ENCODE measurements around the gene ZNF205.

ZNF205 gene

GRCh38 chr16:3084969-3085670 lies 27.3 kb upstream of the ZNF205 start:
- no peak for DNase-seq (ENCODE audit: low spot score)

- no peak for DNase-seq (ENCODE audit: low spot score)
Measured at GRCh38 chr16:3085868-3086595, 26.4 kb upstream of the ZNF205 start.

GRCh38 chr16:3086596-3087242 lies 25.7 kb upstream of the ZNF205 start:
- no peak for DNase-seq (ENCODE audit: low spot score)

DNA sequence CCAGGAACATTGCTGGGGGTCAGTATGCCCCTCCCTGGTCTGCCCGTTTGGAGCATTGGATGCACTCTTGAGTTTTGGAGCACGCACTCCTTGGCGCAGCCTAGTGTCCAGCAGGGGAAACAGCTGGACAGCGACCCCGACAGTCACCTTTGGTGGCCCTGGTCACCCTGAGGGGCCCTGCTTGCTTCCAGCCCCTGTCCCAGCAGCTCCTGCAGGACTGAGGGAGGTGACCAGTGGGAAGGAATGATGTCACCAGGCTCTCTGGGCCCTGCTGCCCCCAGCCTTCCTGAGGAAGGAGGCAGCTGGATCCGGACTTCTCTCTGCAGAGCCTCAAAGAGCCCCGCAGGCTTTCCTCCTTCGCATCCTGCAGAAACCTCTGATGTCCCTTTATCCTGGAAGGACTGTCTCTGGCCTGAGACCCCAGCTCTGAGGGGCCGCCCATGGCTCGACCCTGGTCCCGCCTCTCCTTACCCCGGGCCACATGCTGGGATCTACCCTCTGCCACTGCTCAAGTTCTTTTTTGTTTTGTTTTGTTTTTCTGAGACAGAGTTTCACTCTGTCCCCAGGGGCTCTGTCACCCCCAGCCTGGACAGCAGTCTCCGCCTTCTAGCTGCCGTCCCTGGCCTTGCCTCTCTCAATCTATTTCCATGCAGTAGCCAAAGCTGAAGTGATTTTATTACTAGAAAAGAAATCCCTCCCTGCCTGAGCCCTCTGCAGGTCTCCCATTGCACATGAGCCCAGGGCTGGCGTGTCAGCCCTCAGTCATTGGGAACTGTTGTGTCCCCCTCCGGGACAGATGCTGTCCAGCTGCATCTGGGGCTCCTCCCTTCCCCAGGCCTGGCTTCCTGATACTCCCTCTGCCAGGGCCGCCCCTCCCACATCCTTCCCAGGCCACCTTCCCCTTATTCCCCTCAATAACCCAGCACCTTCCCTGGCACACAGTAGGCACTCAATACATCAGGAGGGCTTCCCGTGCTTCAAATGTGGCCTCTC lies 24.8 kb upstream of the ZNF205 start:
- no peak for DNase-seq (ENCODE audit: low spot score)

DNA sequence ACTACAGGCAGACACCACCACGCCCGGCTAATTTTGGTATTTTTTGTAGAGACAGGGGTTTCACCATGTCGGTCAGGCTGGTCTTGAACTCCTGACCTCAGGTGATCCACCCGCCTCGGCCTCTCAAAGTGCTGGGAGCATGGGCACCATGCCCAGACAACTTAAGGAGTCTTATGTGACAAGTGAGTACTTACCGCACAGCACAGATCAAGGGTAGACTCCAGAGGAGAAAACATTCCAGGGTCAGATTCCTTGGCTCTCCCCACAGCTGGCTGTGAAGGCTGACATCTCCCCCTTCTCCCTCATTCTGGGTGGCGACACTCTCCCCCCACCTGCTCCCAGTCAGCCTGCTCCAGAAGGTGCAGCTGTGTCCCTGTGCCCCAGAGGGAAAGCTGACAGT lies 23.9 kb upstream of the ZNF205 start:
- DNase-seq (ENCODE audit: low spot score), result no peak

GRCh38 chr16:3088925-3089716 lies 23.3 kb upstream of the ZNF205 start:
- no peak for DNase-seq (ENCODE audit: low spot score)

GRCh38 chr16:3089717-3090592 lies 22.4 kb upstream of the ZNF205 start:
- no peak for DNase-seq (ENCODE audit: low spot score)

DNA sequence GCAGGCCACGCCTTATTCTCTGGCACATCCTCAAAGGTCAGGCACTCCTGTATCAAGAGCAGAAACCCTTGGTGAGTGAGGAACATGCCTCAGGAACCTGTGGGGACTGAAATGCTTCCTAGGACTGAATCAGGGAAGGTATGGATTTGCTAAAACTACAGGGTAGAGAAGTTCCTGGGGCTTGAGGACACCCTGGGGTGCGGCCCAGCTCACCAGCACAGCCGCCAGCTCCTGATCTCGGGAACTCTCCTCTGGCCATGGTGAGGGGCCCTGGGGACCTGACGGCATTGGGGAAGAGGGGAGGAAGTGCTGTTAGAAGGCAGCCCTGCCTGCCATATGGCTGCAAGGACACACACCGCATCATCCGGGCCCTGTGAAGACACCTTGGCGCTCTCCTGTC lies 20.8 kb upstream of the ZNF205 start:
- DNase-seq (ENCODE audit: low spot score), result no peak

DNA sequence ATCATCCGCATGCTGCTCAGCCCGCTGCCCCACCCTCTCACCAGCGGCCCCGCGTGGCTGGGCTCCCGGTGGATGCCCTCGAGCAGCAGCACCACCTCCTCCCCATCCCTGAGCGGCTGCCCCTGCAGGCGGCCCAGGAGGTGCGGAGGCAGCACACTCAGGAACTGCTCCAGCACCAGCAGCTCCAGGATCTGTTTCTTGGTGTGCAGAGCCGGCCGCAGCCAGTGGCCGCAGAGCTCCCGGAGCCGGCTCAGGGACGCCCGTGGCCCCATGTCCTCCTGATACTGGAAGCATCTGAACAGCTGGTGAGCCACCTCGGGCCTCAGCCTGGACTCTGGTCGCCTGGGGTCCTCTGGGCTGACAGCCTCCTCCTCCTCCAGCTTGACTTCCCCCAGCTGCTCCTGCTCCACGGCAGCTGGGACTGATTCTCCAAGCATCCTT lies 19.9 kb upstream of the ZNF205 start:
- no peak for DNase-seq (ENCODE audit: low spot score)

DNA sequence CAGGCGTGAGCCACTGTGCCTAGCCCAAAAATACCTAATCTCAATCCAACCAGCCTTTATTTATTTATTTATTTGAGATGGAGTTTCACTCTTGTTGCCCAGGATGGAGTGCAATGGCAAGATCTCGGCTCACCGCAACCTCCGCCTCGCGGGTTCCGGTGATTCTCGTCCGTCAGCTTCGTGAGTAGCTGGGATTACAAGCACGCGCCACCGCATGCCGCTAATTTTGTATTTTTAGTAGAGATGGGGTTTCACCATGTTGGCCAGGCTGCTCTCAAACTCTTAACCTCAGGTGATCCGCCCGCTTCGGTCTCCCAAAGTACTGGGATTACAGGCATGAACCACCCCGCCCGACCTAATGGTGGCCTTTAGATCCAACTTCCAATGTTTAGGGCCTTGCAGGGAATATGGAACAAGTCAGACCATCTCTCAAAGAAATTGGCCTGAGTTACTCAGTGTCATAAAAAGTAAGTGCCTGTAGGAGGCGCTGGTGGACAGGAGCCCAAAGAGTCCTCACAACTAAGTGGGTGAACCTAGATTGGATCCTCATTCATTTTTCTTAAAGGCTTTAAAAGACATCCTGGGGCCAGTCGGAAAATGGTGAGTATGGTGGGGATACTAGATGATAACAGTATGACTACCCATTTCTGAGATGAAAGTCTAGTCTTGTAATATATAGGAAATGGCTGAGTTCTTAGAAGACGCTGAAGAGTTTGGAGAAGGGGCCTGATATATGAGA lies 17.9 kb upstream of the ZNF205 start:
- DNase-seq (ENCODE audit: low spot score), result peak; percentile 41

- no peak for DNase-seq (ENCODE audit: low spot score)
Measured at GRCh38 chr16:3095869-3096268, 16.5 kb upstream of the ZNF205 start.

- no peak for DNase-seq (ENCODE audit: low spot score)
Measured at GRCh38 chr16:3096362-3096761, 16.0 kb upstream of the ZNF205 start.

- no peak for DNase-seq (ENCODE audit: low spot score)
Measured at GRCh38 chr16:3097266-3097665, 15.1 kb upstream of the ZNF205 start.

DNA sequence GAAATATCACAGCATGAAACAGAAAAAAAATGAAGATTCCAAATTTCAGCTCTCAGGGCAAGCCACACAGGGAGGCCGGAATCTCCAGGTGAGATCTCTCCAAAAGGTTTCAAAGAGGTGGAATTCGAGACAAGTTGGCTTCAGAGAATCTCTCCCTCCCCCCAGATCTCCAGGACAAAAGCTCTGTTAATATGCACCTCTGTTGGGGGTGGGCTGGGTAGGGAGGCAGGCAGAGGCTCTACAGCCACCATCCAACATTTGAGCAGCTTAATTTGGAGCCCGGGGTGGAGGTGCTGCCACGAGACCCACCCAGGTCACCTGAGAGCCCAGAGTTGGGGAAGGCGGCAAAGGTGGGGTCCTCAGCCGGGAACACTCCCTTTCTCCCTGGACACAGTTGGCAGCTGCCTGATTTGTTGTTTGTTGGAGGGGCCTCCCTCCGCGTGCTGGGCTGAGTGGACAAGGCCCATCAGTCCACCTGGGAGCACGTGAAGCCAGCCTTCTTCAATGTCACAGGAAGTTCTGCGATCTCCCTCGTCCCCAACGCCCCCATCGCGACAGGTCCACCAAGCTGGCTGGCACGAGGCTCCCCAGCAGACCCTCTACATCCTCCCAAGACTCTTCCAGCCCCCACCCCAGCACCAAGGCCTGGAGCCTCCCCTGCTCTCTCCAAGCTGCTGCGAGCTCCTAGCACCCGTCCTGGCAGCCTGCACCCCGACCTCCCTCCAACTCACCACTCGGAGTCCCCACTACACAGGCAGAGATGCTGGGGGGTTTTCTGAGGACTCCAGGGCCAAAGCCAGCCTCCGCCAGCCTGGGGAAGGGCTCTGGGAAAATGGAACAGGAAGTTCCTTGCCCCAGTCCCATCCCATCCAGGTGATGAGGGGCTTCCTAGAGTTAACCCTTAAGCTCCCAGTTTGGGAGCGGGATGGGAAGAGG lies 13.7 kb upstream of the ZNF205 start, which contains the start of gene ZSCAN10:
ZSCAN10 (minus strand) TSS at position 836 of the 936 bp plus-strand sequence. CDS start 6,357 bp downstream, outside the sequence.
- no peak for DNase-seq (ENCODE audit: low spot score)

GRCh38 chr16:3099395-3099731 lies 13.0 kb upstream of the ZNF205 start:
- no peak for DNase-seq (ENCODE audit: low spot score)

- DNase-seq (ENCODE audit: low spot score), result peak; percentile 75
Measured at GRCh38 chr16:3099732-3100499, 12.5 kb upstream of the ZNF205 start.

Data from kidney tubule cell (primary cell).